Glutamatergic neuron (in vitro differentiated cells): Measurements from ENCODE around the gene HYAL3. TPM values are rescaled to one million over a fixed set of nuclear protein-coding genes. Genes with fewer than 3 reads are reported as not detected.
"Not testable (repeated sequence)": the region's sequence is repeated elsewhere in the genome, so short reads cannot be mapped to it uniquely, and the experiment has no call there.

Experiments used
- DNase-seq: peaks from one replicate; pipeline ENCODE4 v3.0.0; 2022
- H3K27ac Mint-ChIP-seq: one replicate; pipeline ENCODE4 v1.8.0; 2020; ENCODE audit warnings: mild to moderate bottlenecking, mixed read lengths, inconsistent platforms; ENCODE audit not compliant: unreplicated experiment
- H3K27me3 Mint-ChIP-seq: one replicate; pipeline ENCODE4 v1.8.0; 2020; ENCODE audit warnings: mild to moderate bottlenecking, moderate library complexity, mixed read lengths, inconsistent platforms; ENCODE audit not compliant: unreplicated experiment
- H3K36me3 Mint-ChIP-seq: one replicate; pipeline ENCODE4 v1.8.0; 2020; ENCODE audit warnings: mild to moderate bottlenecking, mixed read lengths, inconsistent platforms; ENCODE audit not compliant: unreplicated experiment
- H3K4me1 Mint-ChIP-seq: one replicate; pipeline ENCODE4 v1.8.0; 2020; ENCODE audit warnings: mild to moderate bottlenecking, low read depth, mixed read lengths, inconsistent platforms; ENCODE audit not compliant: unreplicated experiment
- H3K4me3 Mint-ChIP-seq: one replicate; pipeline ENCODE4 v1.8.0; 2020; ENCODE audit warnings: mild to moderate bottlenecking, mixed read lengths, inconsistent platforms; ENCODE audit not compliant: unreplicated experiment
- H3K9me3 Mint-ChIP-seq: one replicate; pipeline ENCODE4 v1.8.0; 2020; ENCODE audit warnings: mild to moderate bottlenecking, moderate library complexity, mixed read lengths, inconsistent platforms; ENCODE audit not compliant: unreplicated experiment
- CTCF ChIP-seq: fragments of 200-600 bp; sonication (generic); IDR thresholded peaks from one replicate; pipeline ENCODE4 v1.5.0; 2021; ENCODE audit not compliant: partially characterized antibody, unreplicated experiment
- total RNA-seq: library from RNA; stranded (reverse); fragmentation: NEBNext Ultra II Directional; extraction: Animal tissue kit (Norgen Biotek cat#: 25700); gene quantifications from one replicate; pipeline ENCODE4 v1.2.1, GENCODE V29; 2021; ENCODE audit not compliant: unreplicated experiment

The HYAL3 gene
- total RNA-seq, 1 donor from 2014 or later = 6.9 TPM

- Mint-ChIP-seq H3K27me3 (peaks cover 2% of the 10 kb centered on the region), H3K4me1 (peaks cover 8% of the 10 kb centered on the region), H3K36me3 (no peaks in the 10 kb centered on the region), H3K9me3 (peaks cover 4% of the 10 kb centered on the region), H3K27ac (no peak overlapping the region), H3K4me3 (no peak overlapping the region)
- no peak for TF ChIP-seq CTCF
- no peak for DNase-seq
These were observed 9.0 kb downstream of the HYAL3 start for GRCh38 chr3:50290161-50290641.

- DNase-seq = no peak
- Mint-ChIP-seq H3K4me1 (peaks cover 8% of the 10 kb centered on the region), H3K9me3 (peaks cover 4% of the 10 kb centered on the region), H3K36me3 (no peaks in the 10 kb centered on the region), H3K4me3 (no peak overlapping the region), H3K27me3 (peaks cover 2% of the 10 kb centered on the region), H3K27ac (no peak overlapping the region)
- no peak for TF ChIP-seq CTCF
These were observed 10.1 kb downstream of the HYAL3 start for GRCh38 chr3:50289130-50289529.

GRCh38 chr3:50288387-50289007 is 10.7 kb downstream of the HYAL3 start:
- H3K9me3 Mint-ChIP-seq = peaks cover 4% of the 10 kb centered on the region
- no peak for TF ChIP-seq CTCF
- no peaks in the 10 kb centered on the region for H3K36me3 Mint-ChIP-seq
- H3K27ac Mint-ChIP-seq = no peak overlapping the region
- H3K4me1 Mint-ChIP-seq = peaks cover 8% of the 10 kb centered on the region
- H3K27me3 Mint-ChIP-seq = peaks cover 2% of the 10 kb centered on the region
- H3K4me3 Mint-ChIP-seq = no peak overlapping the region
- DNase-seq = no peak

GRCh38 chr3:50287262-50287661 is 11.9 kb downstream of the HYAL3 start:
- H3K36me3 Mint-ChIP-seq = no peaks in the 10 kb centered on the region
- peaks cover 1% of the 10 kb centered on the region for H3K27me3 Mint-ChIP-seq
- H3K27ac Mint-ChIP-seq = no peak overlapping the region
- peaks cover 3% of the 10 kb centered on the region for H3K4me1 Mint-ChIP-seq
- H3K4me3 Mint-ChIP-seq = no peak overlapping the region
- peaks cover 2% of the 10 kb centered on the region for H3K9me3 Mint-ChIP-seq
- no peak for TF ChIP-seq CTCF
- no peak for DNase-seq

- Mint-ChIP-seq H3K4me3 (no peak overlapping the region), H3K27ac (no peak overlapping the region), H3K9me3 (peaks cover 2% of the 10 kb centered on the region), H3K4me1 (peaks cover 3% of the 10 kb centered on the region), H3K36me3 (no peaks in the 10 kb centered on the region), H3K27me3 (peaks cover 1% of the 10 kb centered on the region)
- DNase-seq = no peak
- no peak for TF ChIP-seq CTCF
These were observed 12.6 kb downstream of the HYAL3 start for GRCh38 chr3:50286322-50287227.

- H3K27ac Mint-ChIP-seq, H3K4me1 Mint-ChIP-seq: not testable (repeated sequence)
These were observed 15.1 kb downstream of the HYAL3 start for GRCh38 chr3:50284121-50284520.

More at GRCh38 chr3:50284121-50284520, 15.1 kb downstream of the HYAL3 start:
- H3K9me3 Mint-ChIP-seq, DNase-seq, H3K27me3 Mint-ChIP-seq, H3K36me3 Mint-ChIP-seq, H3K4me3 Mint-ChIP-seq: not testable (repeated sequence)
